Endothelial cell of umbilical vein (primary cell): ENCODE measurements around the gene AASDHPPT. TPM values are rescaled to one million over a fixed set of nuclear protein-coding genes. Genes with fewer than 3 reads are reported as not detected.

Experiments
- BruUV-seq: library from RNA; stranded (reverse); fragments of 400-500 nt; replicated peaks from 2 replicates; lab custom pipeline; 2021; lab: Mats Ljungman, UMichigan
- CTCF ChIA-PET: fragments of 300-600, 350-600 bp; sonication (Branson Sonifier 250); formaldehyde crosslinking; loops from one replicate; lab custom pipeline; 2021; ENCODE audit warnings: antibody characterized with exemption, inconsistent platforms; lab: Charles Lee
- POLR2A ChIA-PET: fragments of 300-600, 350-600 bp; sonication (Branson Sonifier 250); formaldehyde crosslinking; loops from one replicate; lab custom pipeline; 2021; ENCODE audit warnings: antibody characterized with exemption, inconsistent platforms; lab: Charles Lee
- DNase-seq: peaks from one replicate; pipeline ENCODE4 v3.0.0-alpha.2; 2011; ENCODE audit warnings: low read depth, low spot score
- FAIRE-seq: peaks from 2 replicates; lab custom pipeline; 2011; peaks lifted over from hg19 to GRCh38; lab: Jason Lieb, UNC
- H2AFZ ChIP-seq: 2 replicates; pipeline ENCODE4 v1.6.0; 2012; ENCODE audit warnings: low read depth, low read length, control low read depth, inconsistent platforms
- H3K27ac ChIP-seq: 2 replicates; pipeline ENCODE4 v1.5.1; 2011; ENCODE audit warnings: low read depth, mild to moderate bottlenecking, control low read depth, low read length, moderate library complexity; ENCODE audit not compliant: insufficient read depth
- H3K27me3 ChIP-seq, 2 experiments: 2 replicates each; pipeline versions ENCODE4 v1.6.0 to v1.6.1; 2011; ENCODE audit warnings: low read length in 2 of 2, mixed read lengths in 1 of 2; ENCODE audit not compliant: control insufficient read depth in 2 of 2, insufficient read depth in 2 of 2
- H3K36me3 ChIP-seq, 2 experiments: 2 replicates in 1 of 2; 3 replicates in 1 of 2; pipeline ENCODE4 v1.5.1; 2011; ENCODE audit warnings: low read length in 2 of 2, mild to moderate bottlenecking in 1 of 2, moderate library complexity in 1 of 2; ENCODE audit not compliant: control insufficient read depth in 2 of 2, insufficient read depth in 2 of 2; ENCODE audit errors: extremely low read depth in 1 of 2
- H3K4me1 ChIP-seq: 3 replicates; pipeline ENCODE4 v1.5.1; 2011; ENCODE audit warnings: mild to moderate bottlenecking, low read length; ENCODE audit not compliant: control insufficient read depth, insufficient read depth; ENCODE audit errors: extremely low read depth
- H3K4me2 ChIP-seq: 2 replicates; pipeline ENCODE4 v1.6.1; 2011; ENCODE audit warnings: low read length, control low read depth, mixed read lengths; ENCODE audit not compliant: insufficient read depth
- H3K4me3 ChIP-seq, 3 experiments: fragments of 200-600 bp in 1 of 3; sonication (generic), shearing (Covaris generic) in 1 of 3; replicated peaks in 1 of 3; 2 replicates each; pipeline ENCODE4 v1.5.1; 2011 to 2016; ENCODE audit warnings: control low read depth in 3 of 3, low read length in 3 of 3, mild to moderate bottlenecking in 2 of 3, inconsistent platforms in 1 of 3, low read depth in 1 of 3, moderate library complexity in 1 of 3; ENCODE audit not compliant: insufficient read depth in 1 of 3
- H3K79me2 ChIP-seq: 2 replicates; pipeline ENCODE4 v1.6.0; 2012; ENCODE audit warnings: low read length, inconsistent platforms; ENCODE audit not compliant: control insufficient read depth, insufficient read depth
- H3K9ac ChIP-seq: replicated peaks from 2 replicates; pipeline ENCODE3; 2011; ENCODE audit warnings: low read length, control low read depth; ENCODE audit not compliant: insufficient read depth; ENCODE audit errors: extremely low read depth
- H3K9me1 ChIP-seq: replicated peaks from 3 replicates; pipeline ENCODE4 v1.6.0; 2011; ENCODE audit warnings: mild to moderate bottlenecking, low read length; ENCODE audit not compliant: control insufficient read depth, insufficient read depth; ENCODE audit errors: extremely low read depth
- H3K9me3 ChIP-seq: replicated peaks from 2 replicates; pipeline ENCODE4 v1.5.1; 2012; ENCODE audit warnings: low read length, inconsistent platforms; ENCODE audit not compliant: control insufficient read depth, insufficient read depth
- H4K20me1 ChIP-seq: replicated peaks from 2 replicates; pipeline ENCODE3; 2011; ENCODE audit warnings: mild to moderate bottlenecking, low read length; ENCODE audit not compliant: control insufficient read depth, insufficient read depth; ENCODE audit errors: extremely low read depth
- EZH2 ChIP-seq: IDR thresholded peaks from 2 replicates; pipeline ENCODE4 v1.6.1; 2012; ENCODE audit warnings: borderline replicate concordance, low read depth, mild to moderate bottlenecking, moderate library complexity, low read length, inconsistent platforms; ENCODE audit not compliant: severe bottlenecking
- FOS ChIP-seq: IDR thresholded peaks from 2 replicates; pipeline ENCODE4 v1.6.1; 2011; ENCODE audit warnings: mild to moderate bottlenecking, low read length, moderate library complexity, borderline replicate concordance; ENCODE audit not compliant: insufficient read depth
- GATA2 ChIP-seq: IDR thresholded peaks from 2 replicates; pipeline ENCODE4 v1.7.0; 2011; ENCODE audit warnings: low read depth, mild to moderate bottlenecking, moderate library complexity, mixed read lengths, low read length; ENCODE audit not compliant: insufficient read length, insufficient read depth
- MYC ChIP-seq: IDR thresholded peaks from one replicate; pipeline ENCODE4 v1.6.1; 2011; ENCODE audit warnings: mild to moderate bottlenecking, low read depth, low read length
- POLR2A ChIP-seq: IDR thresholded peaks from 2 replicates; pipeline ENCODE4 v1.6.1; 2012; ENCODE audit warnings: low read depth, mild to moderate bottlenecking, control low read depth, low read length
- POLR2AphosphoS5 ChIP-seq: IDR thresholded peaks from 2 replicates; pipeline ENCODE4 v1.6.1; 2012; ENCODE audit warnings: low read depth, mild to moderate bottlenecking, control low read depth, low read length, moderate library complexity; ENCODE audit not compliant: insufficient read depth
- dilution Hi-C: fragments of 300-500 bp; cut with MboI; formaldehyde crosslinking; loops from one replicate; pipeline ENCODE4 v1.15.0; 2019; ENCODE audit warnings: low sequenced_read_pairs; ENCODE audit not compliant: extremely low pct_ligation_motif_present
- intact Hi-C: fragments of 100-400 bp; cut with micrococcal nuclease; formaldehyde crosslinking; loops from one replicate; pipeline ENCODE4 v1.10.0; 2022
- polyA plus RNA-seq, 4 experiments: library from polyadenylated mRNA; depleted of rRNA in 3 of 4; stranded (reverse) in 3 of 4; unstranded in 1 of 4; fragments of >200 nt; gene quantifications; 2 replicates each; pipeline versions ENCODE4 v1.2.1 to v1.2.3, GENCODE V29; 2011 to 2012; ENCODE audit warnings: missing spikeins in 1 of 4
- total RNA-seq: library from RNA; stranded (reverse); gene quantifications from 2 replicates; pipeline ENCODE4 v1.2.3, GENCODE V29; 2021
- TF ChIP-seq, protein P1 (sequence below), 2 donors: IDR thresholded peaks; 1 replicate in 1 of 2; 2 replicates in 1 of 2; pipeline ENCODE4 v1.5.1; 2011; ENCODE audit warnings: low read length in 2 of 2, mild to moderate bottlenecking in 2 of 2, moderate library complexity in 2 of 2, control low read depth in 1 of 2, inconsistent platforms in 1 of 2, low read depth in 1 of 2; ENCODE audit not compliant: insufficient read depth in 1 of 2; ENCODE audit errors: extremely low read depth in 1 of 2
- TF ChIP-seq, protein P2 (sequence below): IDR thresholded peaks from 2 replicates; pipeline ENCODE4 v1.6.1; 2011; ENCODE audit not compliant: insufficient read depth, insufficient read length

AASDHPPT gene
- total and polyA plus RNA-seq, 2 donors (not counting 3 experiments of a cell fraction or from before 2014, with no cell fraction given) = 14.3 to 34.2 TPM

DNA sequence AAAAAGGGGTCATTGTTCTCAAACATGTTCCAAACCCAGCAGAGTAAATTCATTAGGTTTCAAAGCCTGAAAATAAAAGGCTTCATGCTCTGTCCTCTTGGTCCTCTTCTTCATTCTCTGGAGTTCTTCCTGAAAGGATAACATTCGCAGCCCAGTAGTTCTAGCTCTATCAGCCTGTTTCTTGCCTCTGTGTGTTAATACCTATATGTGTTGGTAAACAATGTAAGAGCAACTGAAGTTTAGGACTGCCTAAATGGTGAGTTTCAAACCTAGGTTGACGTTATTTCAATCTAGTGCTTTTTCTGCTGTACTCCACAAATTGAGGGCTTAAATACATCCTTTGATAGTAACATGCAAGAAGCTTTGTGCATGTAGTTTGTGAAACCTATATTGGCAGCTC lies 9.4 kb downstream of the AASDHPPT start:
- BruUV-seq = no TSS peak
- POLR2A ChIA-PET = interaction anchor here (1.5 kb wide), 1 partner anchor 74 kb away, joined by 3 read pairs; no protein-coding TSS in a partner anchor
- Histone ChIP-seq H3K4me1 (no peaks in the 10 kb centered on the region), H3K27me3 (no peaks in the 10 kb centered on the region), H3K27ac (no peak overlapping the region), H2AFZ (no peak overlapping the region), H3K4me2 (no peak overlapping the region), H3K9me1 (no peaks in the 10 kb centered on the region), H3K9ac (no peak overlapping the region), H3K79me2 (peaks cover 59% of the 10 kb centered on the region), H3K4me3 (no peak overlapping the region), H3K36me3 (peaks cover 8 to 12% of the 10 kb centered on the region in 2 experiments), H3K9me3 (no peaks in the 10 kb centered on the region), H4K20me1 (peaks cover 3% of the 10 kb centered on the region)
- intact Hi-C loops (loop anchor here (1.0 to 10.0 kb wide), 3 partner anchors 10 to 1458 kb away; partner anchors contain the start of genes AASDHPPT, GUCY1A2 and KBTBD3), dilution Hi-C loops (no loop called here)
- no peak for FAIRE-seq
- CTCF ChIA-PET = interaction anchor here (0.6 to 2.7 kb wide), 18 partner anchors 9 to 1684 kb away, joined by 3 to 30 read pairs (median 4); partner anchors contain the start of genes AASDHPPT and KBTBD3
- TF ChIP-seq MYC = no peak
- no peak for TF ChIP-seq POLR2AphosphoS5
- TF ChIP-seq GATA2 = no peak
- TF ChIP-seq FOS = no peak
- TF ChIP-seq EZH2 = no peak
- no peak for TF ChIP-seq POLR2A
- TF ChIP-seq, protein P1, sequence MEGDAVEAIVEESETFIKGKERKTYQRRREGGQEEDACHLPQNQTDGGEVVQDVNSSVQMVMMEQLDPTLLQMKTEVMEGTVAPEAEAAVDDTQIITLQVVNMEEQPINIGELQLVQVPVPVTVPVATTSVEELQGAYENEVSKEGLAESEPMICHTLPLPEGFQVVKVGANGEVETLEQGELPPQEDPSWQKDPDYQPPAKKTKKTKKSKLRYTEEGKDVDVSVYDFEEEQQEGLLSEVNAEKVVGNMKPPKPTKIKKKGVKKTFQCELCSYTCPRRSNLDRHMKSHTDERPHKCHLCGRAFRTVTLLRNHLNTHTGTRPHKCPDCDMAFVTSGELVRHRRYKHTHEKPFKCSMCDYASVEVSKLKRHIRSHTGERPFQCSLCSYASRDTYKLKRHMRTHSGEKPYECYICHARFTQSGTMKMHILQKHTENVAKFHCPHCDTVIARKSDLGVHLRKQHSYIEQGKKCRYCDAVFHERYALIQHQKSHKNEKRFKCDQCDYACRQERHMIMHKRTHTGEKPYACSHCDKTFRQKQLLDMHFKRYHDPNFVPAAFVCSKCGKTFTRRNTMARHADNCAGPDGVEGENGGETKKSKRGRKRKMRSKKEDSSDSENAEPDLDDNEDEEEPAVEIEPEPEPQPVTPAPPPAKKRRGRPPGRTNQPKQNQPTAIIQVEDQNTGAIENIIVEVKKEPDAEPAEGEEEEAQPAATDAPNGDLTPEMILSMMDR (IDR thresholded peaks at IDR 0.05; ENCODE audit: extremely low read depth in 1 of 2, insufficient read depth in 1 of 2, low read depth in 1 of 2, low read length in 2 of 2) = no peak
- TF ChIP-seq, protein P2, sequence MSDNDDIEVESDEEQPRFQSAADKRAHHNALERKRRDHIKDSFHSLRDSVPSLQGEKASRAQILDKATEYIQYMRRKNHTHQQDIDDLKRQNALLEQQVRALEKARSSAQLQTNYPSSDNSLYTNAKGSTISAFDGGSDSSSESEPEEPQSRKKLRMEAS = no peak
- peak; percentile 25 for DNase-seq
